ENCODE measurements around the gene TSEN54. TPM values are rescaled to one million over a fixed set of nuclear protein-coding genes. Genes with fewer than 3 reads are reported as not detected.

Gene TSEN54
- total RNA-seq, 1 experiment from 2014 or later = 44.5 TPM

- H3K27ac Mint-ChIP-seq = peak overlapping the region in 2 of 3 experiments; percentile 9 to 51; a peak in 3 of 7 replicates
- H3K4ac ChIP-seq (ENCODE audit: low read depth, low read length) = no peak overlapping the region
- WGBS (ENCODE audit: extremely low coverage, insufficient read length, low lambda C conversion rate) = no CpG with 5 or more reads among the region's 9 CpGs
- no peak overlapping the region for H3K4me3 Mint-ChIP-seq
- no peak overlapping the region for H2BK15ac ChIP-seq (ENCODE audit: low read depth, low read length)
- H3K4me1 ChIP-seq (ENCODE audit: insufficient read depth, low read length) = no peaks in the 10 kb centered on the region
- H3K27me3 Mint-ChIP-seq (ENCODE audit: low read depth) = no peaks in the 10 kb centered on the region
- H3K36me3 Mint-ChIP-seq (ENCODE audit: insufficient read depth in 1 of 3, low read depth in 3 of 3) = peaks cover 1 to 15% (median 7%) of the 10 kb centered on the region in 3 experiments; a peak in 4 of 7 replicates
- no peak for DNase-seq
- H3K79me2 ChIP-seq (ENCODE audit: insufficient read depth, low read length) = no peaks in the 10 kb centered on the region
- H3K9ac ChIP-seq (ENCODE audit: extremely low read depth, insufficient read length, low read length) = no peak overlapping the region
- no peak overlapping the region for H2BK5ac ChIP-seq (ENCODE audit: insufficient read length, low read length)
- H3K56ac ChIP-seq (ENCODE audit: insufficient read length, low read depth, low read length) = no peak overlapping the region
- no peak overlapping the region for H3K4me2 ChIP-seq (ENCODE audit: insufficient read depth, insufficient read length, low read length)
- no peak overlapping the region for H2AFZ ChIP-seq (ENCODE audit: low read length)
- H3K14ac ChIP-seq (ENCODE audit: insufficient read depth, low read length) = no peak overlapping the region
- no peak overlapping the region for H2BK20ac ChIP-seq (ENCODE audit: low read depth, low read length, poor library complexity, severe bottlenecking)
- no peak overlapping the region for H4K91ac ChIP-seq (ENCODE audit: insufficient read length, low read depth, low read length)
- no peaks in the 10 kb centered on the region for H3K23me2 ChIP-seq (ENCODE audit: insufficient read length, low read depth, low read length, poor library complexity, severe bottlenecking)
- no peak for TF ChIP-seq CTCF (conservative IDR thresholded peaks at IDR 0.05)
- H3K9me3 Mint-ChIP-seq = no peaks in the 10 kb centered on the region
- no peak overlapping the region for H4K5ac ChIP-seq (ENCODE audit: insufficient read length, low read depth, low read length)
- no peak overlapping the region for H2BK12ac ChIP-seq (ENCODE audit: insufficient read length, low read depth, low read length)
- H3K18ac ChIP-seq (ENCODE audit: insufficient read length, low read depth, low read length) = no peak overlapping the region
- no peak overlapping the region for H3K23ac ChIP-seq (ENCODE audit: insufficient read length, low read depth, low read length)
- no peaks in the 10 kb centered on the region for H3K79me1 ChIP-seq (ENCODE audit: insufficient read depth, low read depth, low read length, poor library complexity, severe bottlenecking)
- no peak overlapping the region for H2AK5ac ChIP-seq (ENCODE audit: insufficient read length, low read length)
- no peaks in the 10 kb centered on the region for H3K27me3 ChIP-seq (ENCODE audit: insufficient read depth, low read length)
- H4K20me1 ChIP-seq (ENCODE audit: control insufficient read depth, insufficient read depth, insufficient read length) = no peaks in the 10 kb centered on the region
- H4K8ac ChIP-seq (replicated peaks; ENCODE audit: insufficient read length, low read depth, low read length) = no peak overlapping the region
- no peaks in the 10 kb centered on the region for H3K9me3 ChIP-seq (ENCODE audit: control insufficient read depth, low read depth, low read length)
- no peak overlapping the region for H3K27ac ChIP-seq (ENCODE audit: insufficient read length, low read depth, low read length)
- peaks cover 0 to 3% of the 10 kb centered on the region in 2 experiments; a peak in 1 of 4 replicates for H3K4me1 Mint-ChIP-seq
- H2BK120ac ChIP-seq (ENCODE audit: low read depth, low read length, poor library complexity, severe bottlenecking) = no peak overlapping the region
- H3T11ph ChIP-seq (ENCODE audit: low read length) = no peak overlapping the region
Observed at GRCh38 chr17:75559958-75560533, 43.7 kb downstream of the TSEN54 start.

Measured in H9 (cell line).